ENCODE measurements around the gene PRG2.
"Not testable (repeated sequence)": the region's sequence is repeated elsewhere in the genome, so short reads cannot be mapped to it uniquely, and the experiment has no call there.

Gene PRG2

GRCh38 chr11:57363131-57364080 is 27.0 kb downstream of the PRG2 start:
- DNase-seq = no peak

GRCh38 chr11:57361926-57362325 is 28.5 kb downstream of the PRG2 start:
- DNase-seq = no peak

GRCh38 chr11:57361420-57361819 is 29.0 kb downstream of the PRG2 start:
- DNase-seq = not testable (repeated sequence)

- DNase-seq = no peak
Measured at GRCh38 chr11:57360991-57361390, 29.5 kb downstream of the PRG2 start.

- no peak for DNase-seq
Measured at GRCh38 chr11:57359896-57360690, 30.4 kb downstream of the PRG2 start.

- DNase-seq = no peak
Measured at GRCh38 chr11:57359396-57359795, 31.1 kb downstream of the PRG2 start.

GRCh38 chr11:57358991-57359390 is 31.5 kb downstream of the PRG2 start:
- no peak for DNase-seq

- no peak for DNase-seq
Measured at GRCh38 chr11:57358543-57358961, 31.9 kb downstream of the PRG2 start.

- no peak for DNase-seq
Measured at GRCh38 chr11:57357856-57358255, 32.6 kb downstream of the PRG2 start.

GRCh38 chr11:57357310-57357709 is 33.1 kb downstream of the PRG2 start:
- no peak for DNase-seq

- DNase-seq = no peak
Measured at GRCh38 chr11:57356268-57356667, 34.2 kb downstream of the PRG2 start.

GRCh38 chr11:57354699-57355098 is 35.8 kb downstream of the PRG2 start:
- no peak for DNase-seq

- DNase-seq = no peak
Measured at GRCh38 chr11:57353852-57354251, 36.6 kb downstream of the PRG2 start.

- no peak for DNase-seq
Measured at GRCh38 chr11:57353446-57353845, 37.0 kb downstream of the PRG2 start.

- no peak for DNase-seq
Measured at GRCh38 chr11:57353036-57353435, 37.4 kb downstream of the PRG2 start.

- peak; percentile 37 to 64 for DNase-seq
Measured at GRCh38 chr11:57349491-57350274, 40.8 kb downstream of the PRG2 start.

- no peak for DNase-seq
Measured at GRCh38 chr11:57348636-57349313, 41.7 kb downstream of the PRG2 start.

- DNase-seq = no peak
Measured at GRCh38 chr11:57348052-57348451, 42.4 kb downstream of the PRG2 start.

- DNase-seq = no peak
Measured at GRCh38 chr11:57347336-57347735, 43.1 kb downstream of the PRG2 start.

GRCh38 chr11:57345555-57346211 is 44.8 kb downstream of the PRG2 start:
- DNase-seq = peak; percentile 66 to 67

GRCh38 chr11:57344826-57345225 is 45.6 kb downstream of the PRG2 start:
- DNase-seq = no peak

GRCh38 chr11:57343825-57344224 is 46.6 kb downstream of the PRG2 start:
- no peak for DNase-seq
